GM21381 (cell line): ENCODE data around the gene SLC1A3.

Experiments
- ATAC-seq: cut with Tn5 transposase; IDR thresholded peaks from one replicate; pipeline ENCODE4 v1.9.1; 2021; ENCODE audit warnings: mild to moderate bottlenecking, moderate library complexity; ENCODE audit not compliant: unreplicated experiment

The SLC1A3 gene

DNA sequence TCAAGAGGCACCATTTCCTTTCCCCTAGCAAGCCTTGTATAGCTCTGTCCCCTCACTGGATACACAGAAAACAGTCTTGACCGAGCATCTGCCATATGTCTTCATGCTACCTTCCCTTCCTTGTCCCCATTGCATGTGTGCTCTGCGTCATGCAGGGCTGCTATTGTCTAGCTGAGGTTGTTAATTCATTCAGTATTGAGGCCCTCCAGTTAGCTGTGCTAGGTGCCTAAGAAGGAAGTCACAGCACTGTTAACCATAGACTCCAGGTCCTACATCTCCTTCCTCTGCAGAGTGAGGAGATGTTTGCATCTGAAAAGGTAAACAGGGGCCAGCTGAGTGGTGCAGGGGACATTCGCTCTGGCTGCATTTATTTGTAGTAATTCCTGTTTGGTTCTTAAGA lies 48.2 kb downstream of the SLC1A3 start:
- ATAC-seq = no peak

GRCh38 chr5:36655161-36655560 lies 48.8 kb downstream of the SLC1A3 start:
- ATAC-seq = no peak

DNA sequence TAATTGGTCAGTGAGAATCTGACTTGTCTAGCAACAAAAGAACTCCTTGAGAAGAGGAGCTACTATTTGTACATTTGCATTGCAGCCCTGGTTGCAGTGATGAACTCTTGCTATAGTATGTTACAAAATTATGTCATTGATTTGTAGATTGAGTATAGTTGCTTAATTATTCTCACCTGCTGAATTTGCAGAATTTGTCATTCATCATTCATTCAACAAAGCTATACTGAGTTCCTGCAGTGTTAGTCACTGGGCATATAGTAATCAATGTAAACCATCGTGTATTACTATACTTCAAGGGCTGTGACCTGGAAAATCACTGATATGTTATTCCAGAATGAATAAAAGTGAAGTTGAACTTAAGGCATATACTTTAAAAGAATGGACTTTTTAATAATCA lies 50.1 kb downstream of the SLC1A3 start:
- no peak for ATAC-seq

GRCh38 chr5:36657563-36657995 lies 51.2 kb downstream of the SLC1A3 start:
- ATAC-seq = no peak

GRCh38 chr5:36658038-36658756 lies 51.8 kb downstream of the SLC1A3 start:
- ATAC-seq = no peak

- no peak for ATAC-seq
Observed at GRCh38 chr5:36659411-36659810, 53.0 kb downstream of the SLC1A3 start.

DNA sequence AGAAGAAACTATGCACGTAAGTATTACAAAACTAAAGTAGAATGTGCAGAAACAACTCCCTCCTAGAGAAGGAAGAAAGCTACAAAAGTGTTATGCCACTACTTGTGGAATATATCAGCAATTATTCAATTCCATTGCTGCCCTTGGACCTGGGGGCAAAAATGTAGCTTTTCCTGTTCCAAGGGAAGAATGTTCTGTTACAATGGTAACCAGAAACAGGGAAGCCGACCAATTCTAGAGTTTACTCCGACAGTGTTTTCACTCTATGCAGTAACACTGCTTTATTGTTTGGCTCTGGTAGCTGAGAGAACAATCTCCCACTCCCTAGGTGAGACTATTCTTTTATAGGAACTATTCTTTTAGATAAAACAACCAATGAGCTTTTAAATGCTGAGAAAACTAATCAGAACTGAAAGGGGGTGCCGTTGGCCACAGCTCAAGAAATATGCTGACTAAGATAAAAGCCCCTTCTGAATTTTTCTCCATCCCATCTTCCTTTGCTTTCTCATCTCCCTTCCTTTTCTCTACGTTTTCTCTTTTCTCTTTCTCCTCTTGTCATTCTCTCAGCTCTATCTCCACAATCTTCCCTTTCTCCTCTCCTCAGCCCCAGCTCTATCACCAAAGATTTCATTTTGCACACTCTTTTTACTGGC lies 54.1 kb downstream of the SLC1A3 start:
- ATAC-seq = no peak

DNA sequence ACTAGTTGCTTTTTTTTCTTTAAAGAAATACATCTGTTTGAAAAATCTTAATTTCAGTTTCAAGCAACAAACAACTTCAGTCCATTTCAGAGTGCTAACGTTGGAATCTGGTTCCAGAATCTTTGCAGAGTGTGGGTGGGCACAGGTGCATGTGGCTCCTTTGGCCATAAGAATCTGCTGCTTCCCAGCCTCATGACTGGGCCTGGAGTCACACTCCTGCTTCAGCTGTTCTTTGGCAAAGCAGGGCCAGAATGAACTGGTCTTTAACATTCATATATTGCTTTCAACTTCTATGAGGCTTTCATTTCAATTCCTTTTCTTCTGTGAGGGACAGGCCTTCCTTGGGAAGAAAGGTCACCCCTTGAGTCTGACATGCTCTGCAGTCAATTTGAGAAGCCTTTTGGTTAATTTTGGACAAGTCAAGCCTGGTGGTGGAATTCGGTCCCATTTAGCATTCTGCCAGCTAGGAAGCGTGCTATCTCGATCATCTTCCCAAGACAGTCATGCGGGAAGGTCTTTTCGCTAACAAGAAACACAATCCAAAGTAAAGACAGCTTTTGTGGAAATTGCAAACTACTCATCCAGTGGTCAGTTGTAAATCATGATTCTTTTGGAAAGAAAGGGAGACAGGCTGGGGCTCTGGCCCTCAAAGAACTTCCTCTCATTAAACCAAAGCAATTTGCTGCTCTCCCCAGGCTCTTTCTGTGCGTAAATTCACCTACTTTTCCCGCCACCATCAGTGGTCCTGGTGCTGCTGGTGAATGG lies 55.2 kb downstream of the SLC1A3 start:
- ATAC-seq = no peak

- no peak for ATAC-seq
Observed at GRCh38 chr5:36662291-36662851, 56.0 kb downstream of the SLC1A3 start.

- ATAC-seq = no peak
Observed at GRCh38 chr5:36664766-36665165, 58.4 kb downstream of the SLC1A3 start.

DNA sequence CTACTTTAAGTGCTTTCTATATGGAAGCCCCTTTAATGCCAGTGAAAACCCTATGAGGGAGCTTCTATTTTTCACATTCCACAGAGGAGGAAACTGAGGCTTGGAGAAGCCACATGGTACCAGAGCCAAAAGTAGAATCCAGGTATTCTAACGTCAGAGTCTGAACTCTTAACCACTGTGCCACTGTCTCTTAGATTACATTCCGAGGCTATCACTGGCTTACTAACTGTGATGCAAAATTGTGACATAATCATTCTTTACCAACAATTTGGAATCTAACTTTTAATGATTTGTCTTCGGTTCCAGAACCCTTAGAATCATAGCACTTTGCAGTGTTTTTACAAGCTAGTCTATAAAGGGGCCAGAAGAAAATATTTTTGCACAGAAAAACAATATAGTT lies 59.2 kb downstream of the SLC1A3 start:
- no peak for ATAC-seq

DNA sequence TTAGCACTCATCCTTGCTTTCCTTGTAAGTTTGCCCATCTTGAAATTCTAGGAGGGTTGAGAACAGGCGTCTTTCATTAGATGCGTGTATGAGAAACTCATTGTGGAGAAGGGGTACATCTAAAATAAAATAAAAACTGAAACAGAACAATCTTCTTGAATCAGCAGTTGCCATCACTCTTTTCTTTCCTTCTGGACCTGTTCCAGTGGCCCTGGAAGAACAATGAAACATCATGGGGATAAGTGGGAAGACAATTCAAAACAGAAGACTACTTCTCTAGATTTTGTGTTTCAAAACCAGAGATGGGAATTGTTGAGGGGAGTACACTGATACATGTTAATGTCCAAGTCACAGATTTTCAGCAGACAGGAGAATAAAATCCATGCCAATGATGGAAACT lies 59.9 kb downstream of the SLC1A3 start:
- no peak for ATAC-seq

DNA sequence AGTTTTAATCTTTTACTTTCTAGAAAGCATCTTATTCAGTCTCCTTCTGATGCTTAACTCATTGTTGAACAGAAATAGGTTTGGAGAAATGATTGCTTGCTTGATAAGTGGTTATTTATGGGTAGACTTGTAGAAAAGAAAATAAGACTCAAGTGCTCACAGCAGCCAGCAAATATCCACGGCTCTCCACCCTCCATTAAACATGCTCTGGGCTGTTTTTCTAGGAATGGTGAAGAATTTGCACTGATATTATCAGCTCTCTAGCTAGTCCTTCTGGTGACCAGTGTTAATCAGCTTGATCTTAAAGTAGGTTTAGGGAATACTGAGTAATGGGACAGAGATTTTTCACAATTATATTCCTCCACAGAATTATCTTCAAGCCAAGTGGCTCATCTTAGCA lies 60.6 kb downstream of the SLC1A3 start:
- no peak for ATAC-seq

DNA sequence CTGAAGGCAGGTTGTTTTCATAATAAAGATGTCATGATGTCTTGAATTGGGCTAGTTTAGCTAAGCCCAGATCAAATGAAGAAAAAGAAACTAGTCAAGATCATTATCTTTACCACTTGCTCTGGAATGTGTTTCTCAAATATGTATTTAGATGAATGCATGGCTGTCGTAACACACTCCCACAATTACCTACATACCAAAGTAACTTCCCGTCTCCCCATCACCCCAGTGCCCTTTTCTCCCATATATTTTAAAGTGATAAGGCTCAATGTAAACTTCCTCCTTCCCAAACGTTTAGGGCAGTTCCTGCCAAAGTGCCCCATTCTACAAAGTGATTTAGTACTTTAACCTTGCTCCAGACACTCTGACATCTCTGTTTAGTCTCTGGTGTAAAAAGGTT lies 61.4 kb downstream of the SLC1A3 start:
- no peak for ATAC-seq

DNA sequence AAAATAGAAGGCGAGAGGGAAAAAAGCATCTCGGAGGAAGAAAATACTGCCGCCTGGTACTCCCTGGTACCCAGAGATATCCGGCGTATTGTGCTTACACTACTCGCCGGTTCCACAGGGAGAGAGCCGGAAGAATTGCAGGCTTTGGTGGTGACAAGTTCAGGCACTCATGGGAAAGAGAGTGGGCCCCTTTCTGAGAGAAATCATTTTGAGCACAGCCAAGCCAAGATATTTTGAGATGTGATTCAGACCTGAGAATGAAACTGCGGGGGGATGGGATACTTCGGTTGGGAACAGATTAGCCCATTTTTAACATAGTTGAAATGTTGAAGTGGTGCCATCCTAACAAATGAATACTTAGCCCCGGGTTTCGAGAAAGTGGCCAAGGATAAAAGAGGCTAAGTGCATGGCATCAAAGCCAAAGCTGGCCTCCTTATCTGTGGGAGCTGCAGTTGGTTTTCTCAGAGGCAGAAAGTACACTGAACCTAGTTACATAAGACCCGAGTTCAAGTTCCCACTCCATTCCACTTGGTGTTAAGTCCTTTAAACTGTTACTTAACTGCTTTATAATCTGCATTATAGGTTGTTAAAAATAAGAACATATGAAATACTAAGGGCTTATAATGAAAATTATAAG lies 62.7 kb downstream of the SLC1A3 start:
- no peak for ATAC-seq

- ATAC-seq = no peak
Observed at GRCh38 chr5:36670548-36670947, 64.1 kb downstream of the SLC1A3 start.

DNA sequence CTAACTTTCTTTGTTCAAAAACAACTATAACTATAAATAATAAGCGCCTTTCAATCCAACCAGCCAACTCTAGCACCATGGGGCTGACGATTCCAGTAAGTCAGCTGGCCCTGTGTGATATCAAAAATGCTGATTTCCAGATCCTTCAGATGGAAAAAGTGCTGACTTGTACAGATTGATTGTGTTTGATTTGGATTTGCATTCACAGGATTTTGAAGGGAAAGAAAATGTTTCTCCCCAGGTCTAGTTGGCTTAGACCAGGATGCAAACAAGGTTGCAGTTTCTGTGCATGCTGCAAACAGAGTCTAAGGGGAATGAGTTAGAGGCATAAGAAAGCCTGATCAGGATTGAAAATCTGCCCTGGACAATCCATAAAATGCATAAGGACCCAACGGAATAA lies 68.9 kb downstream of the SLC1A3 start:
- no peak for ATAC-seq

DNA sequence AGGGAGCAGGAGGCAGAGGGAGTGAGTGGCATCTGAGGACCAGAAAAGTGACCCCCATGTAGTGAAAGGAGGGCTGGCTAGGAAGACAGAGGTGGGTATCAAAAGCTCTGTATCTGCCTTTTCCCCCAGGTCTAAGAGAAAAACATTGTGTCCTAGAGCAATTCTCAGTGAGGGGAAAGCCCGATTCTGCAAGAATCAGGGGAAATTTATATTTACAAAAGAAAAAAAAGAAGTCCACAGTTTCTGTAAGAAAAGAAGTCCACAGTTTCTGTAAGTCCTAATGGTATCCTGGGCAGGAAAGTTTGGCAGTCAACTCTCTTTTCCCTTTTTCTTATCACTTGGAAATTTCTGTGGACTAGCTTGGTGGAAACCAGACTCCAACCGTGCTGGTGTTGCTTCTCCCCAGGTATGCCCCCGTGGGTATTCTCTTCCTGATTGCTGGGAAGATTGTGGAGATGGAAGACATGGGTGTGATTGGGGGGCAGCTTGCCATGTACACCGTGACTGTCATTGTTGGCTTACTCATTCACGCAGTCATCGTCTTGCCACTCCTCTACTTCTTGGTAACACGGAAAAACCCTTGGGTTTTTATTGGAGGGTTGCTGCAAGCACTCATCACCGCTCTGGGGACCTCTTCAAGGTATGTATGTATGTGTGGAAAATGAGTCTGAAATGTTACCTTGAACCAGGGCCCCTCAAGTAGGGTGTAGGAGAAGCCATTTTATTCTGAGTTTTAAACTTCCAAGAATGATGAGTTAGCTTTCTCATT lies 73.0 kb downstream of the SLC1A3 start:
- no peak for ATAC-seq

DNA sequence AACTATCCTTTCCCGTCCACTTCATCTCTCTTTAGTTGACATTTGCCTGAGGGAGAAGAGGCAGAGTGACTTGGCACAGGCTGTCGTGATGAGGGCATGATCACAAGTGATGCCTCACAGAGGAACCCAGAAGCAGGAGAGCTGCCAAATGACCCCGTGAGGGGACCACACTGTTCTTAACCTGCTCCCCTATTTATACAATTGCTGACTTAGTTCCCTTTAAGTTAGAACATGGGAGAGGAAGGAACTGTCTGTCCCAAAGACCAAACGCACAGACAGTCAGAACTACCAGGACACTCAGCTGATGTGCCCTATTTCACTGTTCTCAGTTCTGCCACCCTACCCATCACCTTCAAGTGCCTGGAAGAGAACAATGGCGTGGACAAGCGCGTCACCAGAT lies 73.7 kb downstream of the SLC1A3 start:
- ATAC-seq = no peak

- no peak for ATAC-seq
Observed at GRCh38 chr5:36681711-36682110, 75.3 kb downstream of the SLC1A3 start.
